Hepatocyte (in vitro differentiated cells): Measurements from ENCODE around the gene SLC6A11. TPM values are rescaled to one million over a fixed set of nuclear protein-coding genes. Genes with fewer than 3 reads are reported as not detected.

Experiments used
- DNase-seq: peaks from one replicate; pipeline ENCODE4 v3.0.0-alpha.2; 2016; ENCODE audit warnings: low spot score
- H2AFZ ChIP-seq: fragments of 200-600 bp; sonication (generic); 2 replicates; pipeline ENCODE4 v1.6.0; 2016; ENCODE audit warnings: antibody characterized with exemption, mild to moderate bottlenecking
- H3K27ac ChIP-seq: fragments of 200-600 bp; sonication (generic); 2 replicates; pipeline ENCODE4 v1.5.1; 2016; ENCODE audit warnings: mild to moderate bottlenecking
- H3K27me3 ChIP-seq: fragments of 200-600 bp; sonication (generic); 2 replicates; pipeline ENCODE4 v1.6.1; 2016
- H3K36me3 ChIP-seq: fragments of 200-600 bp; sonication (generic); replicated peaks from 2 replicates; pipeline ENCODE4 v1.5.1; 2016; ENCODE audit warnings: low read depth; ENCODE audit not compliant: insufficient read depth
- H3K4me1 ChIP-seq: fragments of 200-600 bp; sonication (generic); 2 replicates; pipeline ENCODE4 v1.5.1; 2016; ENCODE audit warnings: mild to moderate bottlenecking, moderate library complexity; ENCODE audit not compliant: insufficient read depth
- H3K4me2 ChIP-seq: fragments of 200-600 bp; sonication (generic); 2 replicates; pipeline ENCODE4 v1.6.0; 2016
- H3K4me3 ChIP-seq: fragments of 200-600 bp; sonication (generic); 2 replicates; pipeline ENCODE4 v1.5.1; 2016; ENCODE audit warnings: mild to moderate bottlenecking
- H3K79me2 ChIP-seq: fragments of 200-600 bp; sonication (generic); 2 replicates; pipeline ENCODE4 v1.6.0; 2017; ENCODE audit warnings: mild to moderate bottlenecking
- H3K9me2 ChIP-seq: fragments of 200-600 bp; sonication (generic); replicated peaks from 2 replicates; pipeline ENCODE4 v1.6.0; 2017; ENCODE audit warnings: mild to moderate bottlenecking; ENCODE audit not compliant: insufficient read depth
- H3K9me3 ChIP-seq: fragments of 200-600 bp; sonication (generic); 2 replicates; pipeline ENCODE4 v1.5.1; 2016; ENCODE audit warnings: low read depth, mild to moderate bottlenecking
- H4K20me1 ChIP-seq: fragments of 200-600 bp; sonication (generic); 2 replicates; pipeline ENCODE4 v1.6.0; 2016; ENCODE audit warnings: mild to moderate bottlenecking; ENCODE audit not compliant: insufficient read depth, poor library complexity, severe bottlenecking
- CTCF ChIP-seq: fragments of 200-600 bp; sonication (generic); IDR thresholded peaks from 2 replicates; pipeline ENCODE4 v1.5.1; 2016; ENCODE audit warnings: antibody characterized with exemption, mild to moderate bottlenecking; ENCODE audit not compliant: poor library complexity
- EZH2 ChIP-seq: fragments of 200-600 bp; sonication (generic); IDR thresholded peaks from 2 replicates; pipeline ENCODE4 v1.6.1; 2016; ENCODE audit warnings: antibody characterized with exemption, mild to moderate bottlenecking, borderline replicate concordance
- EZH2phosphoT487 ChIP-seq: fragments of 200-600 bp; sonication (generic); IDR thresholded peaks from one replicate; pipeline ENCODE4 v1.6.1; 2018; ENCODE audit warnings: antibody characterized with exemption, mild to moderate bottlenecking, low read depth, moderate library complexity; ENCODE audit not compliant: unreplicated experiment, severe bottlenecking
- WGBS: methylation state at CpG from one replicate; pipeline ENCODE4 v1.1.6; 2016; ENCODE audit warnings: low lambda C conversion rate; ENCODE audit errors: missing lambda C conversion rate; 5-methylcytosine and 5-hydroxymethylcytosine counted together
- polyA plus RNA-seq: library from polyadenylated mRNA; unstranded; fragments of >200 nt; fragmentation: Nextera tagmentation; extraction: Ambion mirVana; gene quantifications from 2 replicates; pipeline ENCODE4 v1.2.1, GENCODE V29; 2016
- total RNA-seq: library from RNA; depleted of rRNA; stranded (reverse); fragments of >200 nt; gene quantifications from 2 replicates; pipeline ENCODE4 v1.2.3, GENCODE V29; 2014

The SLC6A11 gene
- total and polyA plus RNA-seq, 2 experiments from 2014 or later: 1.5 to 1.7 TPM

- Histone ChIP-seq H3K4me3 (no peak overlapping the region), H3K4me2 (no peak overlapping the region), H3K36me3 (no peaks in the 10 kb centered on the region), H3K4me1 (no peaks in the 10 kb centered on the region), H2AFZ (no peak overlapping the region), H3K79me2 (no peaks in the 10 kb centered on the region), H3K27ac (no peak overlapping the region), H3K27me3 (no peaks in the 10 kb centered on the region), H3K9me3 (no peaks in the 10 kb centered on the region), H4K20me1 (no peaks in the 10 kb centered on the region), H3K9me2 (no peaks in the 10 kb centered on the region)
- WGBS: 90% methylated on average over 13 of the region's 13 CpGs
- no peak for DNase-seq
- TF ChIP-seq EZH2phosphoT487 (no peak), CTCF (no peak), EZH2 (no peak)
These were observed 85.4 kb downstream of the SLC6A11 start for GRCh38 chr3:10901296-10901945.

- H3K4me1 ChIP-seq: no peaks in the 10 kb centered on the region
- H3K9me3 ChIP-seq: no peaks in the 10 kb centered on the region
- DNase-seq: no peak
- H3K9me2 ChIP-seq: no peaks in the 10 kb centered on the region
- no peaks in the 10 kb centered on the region for H3K36me3 ChIP-seq
- no peak overlapping the region for H3K4me3 ChIP-seq
- H3K79me2 ChIP-seq: no peaks in the 10 kb centered on the region
- 92% methylated on average over 1 of the region's 1 CpG for WGBS
- no peaks in the 10 kb centered on the region for H3K27me3 ChIP-seq
- no peak overlapping the region for H3K27ac ChIP-seq
- H3K4me2 ChIP-seq: no peak overlapping the region
- no peaks in the 10 kb centered on the region for H4K20me1 ChIP-seq
- TF ChIP-seq EZH2: no peak
- no peak for TF ChIP-seq CTCF
- TF ChIP-seq EZH2phosphoT487: no peak
- no peak overlapping the region for H2AFZ ChIP-seq
These were observed 91.2 kb downstream of the SLC6A11 start for GRCh38 chr3:10907262-10907661.

DNA sequence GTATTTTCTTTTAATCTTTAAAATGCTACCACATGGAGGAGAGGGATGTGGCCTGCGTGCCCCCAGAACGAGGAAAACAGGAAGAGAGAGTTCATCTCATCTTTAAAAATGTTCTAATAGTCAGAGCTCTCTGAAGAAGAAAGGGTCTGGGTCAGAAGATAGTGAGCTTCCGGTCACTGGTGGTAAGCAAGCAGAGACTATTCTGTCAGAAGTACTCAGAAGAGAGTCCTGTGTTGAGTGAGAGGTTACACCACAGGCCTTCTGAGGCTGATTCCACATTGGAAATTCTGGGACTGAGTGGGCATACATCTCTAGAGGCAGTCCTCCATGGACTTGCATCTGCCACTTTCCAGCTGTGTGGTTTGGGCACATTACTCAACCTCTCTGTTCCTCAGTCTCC is 94.3 kb downstream of the SLC6A11 start:
- no peaks in the 10 kb centered on the region for H3K36me3 ChIP-seq
- H3K79me2 ChIP-seq: no peaks in the 10 kb centered on the region
- H3K4me3 ChIP-seq: no peak overlapping the region
- H2AFZ ChIP-seq: no peak overlapping the region
- peaks cover 2% of the 10 kb centered on the region for H3K27me3 ChIP-seq
- 80% methylated on average over 3 of the region's 3 CpGs for WGBS
- no peaks in the 10 kb centered on the region for H3K9me2 ChIP-seq
- DNase-seq: no peak
- H3K4me1 ChIP-seq: no peaks in the 10 kb centered on the region
- no peak overlapping the region for H3K27ac ChIP-seq
- no peaks in the 10 kb centered on the region for H4K20me1 ChIP-seq
- H3K9me3 ChIP-seq: no peaks in the 10 kb centered on the region
- TF ChIP-seq EZH2 (no peak), CTCF (no peak), EZH2phosphoT487 (no peak)
- no peak overlapping the region for H3K4me2 ChIP-seq
